ENCODE data around the gene DHX15.

DHX15 gene

GRCh38 chr4:24582235-24582832 is 2.0 kb downstream of the DHX15 start:
- no peak for DNase-seq (ENCODE audit: low read depth, low spot score)

- DNase-seq (ENCODE audit: low read depth, low spot score) = no peak
These were observed 6.0 kb downstream of the DHX15 start for GRCh38 chr4:24578364-24578763.

- DNase-seq (ENCODE audit: low read depth, low spot score) = no peak
These were observed 8.1 kb downstream of the DHX15 start for GRCh38 chr4:24576276-24576675.

- no peak for DNase-seq (ENCODE audit: low read depth, low spot score)
These were observed 10.1 kb downstream of the DHX15 start for GRCh38 chr4:24574236-24574635.

GRCh38 chr4:24573582-24573981 is 10.8 kb downstream of the DHX15 start:
- no peak for DNase-seq (ENCODE audit: low read depth, low spot score)

GRCh38 chr4:24570574-24571236 is 13.6 kb downstream of the DHX15 start:
- no peak for DNase-seq (ENCODE audit: low read depth, low spot score)

- DNase-seq (ENCODE audit: low read depth, low spot score) = no peak
These were observed 14.2 kb downstream of the DHX15 start for GRCh38 chr4:24570172-24570571.

GRCh38 chr4:24569662-24570061 is 14.7 kb downstream of the DHX15 start:
- no peak for DNase-seq (ENCODE audit: low read depth, low spot score)

GRCh38 chr4:24568425-24568824 is 15.9 kb downstream of the DHX15 start:
- DNase-seq (ENCODE audit: low read depth, low spot score) = no peak

GRCh38 chr4:24565054-24565453 is 19.3 kb downstream of the DHX15 start:
- DNase-seq (ENCODE audit: low read depth, low spot score) = no peak

GRCh38 chr4:24564488-24564887 is 19.9 kb downstream of the DHX15 start:
- no peak for DNase-seq (ENCODE audit: low read depth, low spot score)

- no peak for DNase-seq (ENCODE audit: low read depth, low spot score)
These were observed 22.8 kb downstream of the DHX15 start for GRCh38 chr4:24561438-24562139.

- no peak for DNase-seq (ENCODE audit: low read depth, low spot score)
These were observed 23.4 kb downstream of the DHX15 start for GRCh38 chr4:24560868-24561368.

- DNase-seq (ENCODE audit: low read depth, low spot score) = no peak
These were observed 24.5 kb downstream of the DHX15 start for GRCh38 chr4:24559889-24560288.

GRCh38 chr4:24559032-24559821 is 25.1 kb downstream of the DHX15 start:
- no peak for DNase-seq (ENCODE audit: low read depth, low spot score)

- no peak for DNase-seq (ENCODE audit: low read depth, low spot score)
These were observed 27.0 kb downstream of the DHX15 start for GRCh38 chr4:24557026-24558025.

GRCh38 chr4:24551492-24552289 is 32.7 kb downstream of the DHX15 start:
- no peak for DNase-seq (ENCODE audit: low read depth, low spot score)

GRCh38 chr4:24550441-24551175 is 33.7 kb downstream of the DHX15 start:
- no peak for DNase-seq (ENCODE audit: low read depth, low spot score)

- no peak for DNase-seq (ENCODE audit: low read depth, low spot score)
These were observed 36.4 kb downstream of the DHX15 start for GRCh38 chr4:24547979-24548378.

All from smooth muscle cell of the brain vasculature (primary cell).